PC-3 (cell line): ENCODE results near the gene ENKD1. TPM values are rescaled to one million over a fixed set of nuclear protein-coding genes. Genes with fewer than 3 reads are reported as not detected.

Experiments used
- ATAC-seq: fragments of 200-7000 bp; cut with Tn5 transposase; 2 replicates; pipeline ENCODE4 v1.9.1; 2020; ENCODE audit warnings: mild to moderate bottlenecking, moderate library complexity
- BruUV-seq: library from RNA; stranded (reverse); fragments of 400-500 nt; replicated peaks from 2 replicates; lab custom pipeline; 2021; lab: Mats Ljungman, UMichigan
- CTCF ChIA-PET: fragments of 300-600 bp; sonication (Branson Sonifier 250); formaldehyde crosslinking; loops from one replicate; lab custom pipeline; 2022; ENCODE audit warnings: antibody characterized with exemption; lab: Charles Lee
- POLR2A ChIA-PET: fragments of 300-600 bp; sonication (Branson Sonifier 250); formaldehyde crosslinking; loops from one replicate; lab custom pipeline; 2022; ENCODE audit warnings: antibody characterized with exemption; ENCODE audit not compliant: unreplicated experiment; lab: Charles Lee
- DNase-seq: peaks from one replicate; pipeline ENCODE4 v3.0.0-alpha.2; 2015
- H2AFZ ChIP-seq: fragments of 300-600 bp; sonication (generic); 2 replicates; pipeline ENCODE4 v1.6.0; 2016; ENCODE audit warnings: antibody characterized with exemption, low read length
- H3F3A ChIP-seq: fragments of 300-600 bp; sonication (generic); one replicate; pipeline ENCODE4 v1.6.0; 2017; ENCODE audit warnings: antibody characterized with exemption, low read length, control low read depth, mild to moderate bottlenecking; ENCODE audit not compliant: unreplicated experiment
- H3K27ac ChIP-seq: fragments of 300-600 bp; sonication (generic); 2 replicates; pipeline ENCODE4 v1.5.1; 2016; ENCODE audit warnings: mild to moderate bottlenecking, low read length
- H3K27me3 ChIP-seq: fragments of 300-600 bp; sonication (generic); 2 replicates; pipeline ENCODE4 v1.6.1; 2016; ENCODE audit warnings: low read length, mixed read lengths
- H3K36me3 ChIP-seq: fragments of 300-600 bp; sonication (generic); 2 replicates; pipeline ENCODE4 v1.6.1; 2016; ENCODE audit warnings: low read depth, mixed run types, low read length, mixed read lengths
- H3K4me1 ChIP-seq: fragments of 300-600 bp; sonication (generic); 2 replicates; pipeline ENCODE4 v1.5.1; 2016; ENCODE audit warnings: low read length; ENCODE audit not compliant: insufficient read depth
- H3K4me2 ChIP-seq: fragments of 300-600 bp; sonication (generic); 2 replicates; pipeline ENCODE4 v1.6.0; 2016; ENCODE audit warnings: low read length
- H3K4me3 ChIP-seq: fragments of 300-600 bp; sonication (generic); 2 replicates; pipeline ENCODE4 v1.5.1; 2016; ENCODE audit warnings: mild to moderate bottlenecking, low read length, mixed read lengths
- H3K79me2 ChIP-seq: fragments of 300-600 bp; sonication (generic); 2 replicates; pipeline ENCODE4 v1.6.1; 2017; ENCODE audit warnings: low read length, mixed read lengths
- H3K9ac ChIP-seq: fragments of 300-600 bp; sonication (generic); 2 replicates; pipeline ENCODE4 v1.6.0; 2016; ENCODE audit warnings: mild to moderate bottlenecking, low read length
- H3K9me2 ChIP-seq: fragments of 300-600 bp; sonication (generic); replicated peaks from 2 replicates; pipeline ENCODE4 v1.6.1; 2016; ENCODE audit warnings: mixed run types, low read length, mixed read lengths
- H3K9me3 ChIP-seq: fragments of 300-600 bp; sonication (generic); 2 replicates; pipeline ENCODE4 v1.6.1; 2016; ENCODE audit warnings: low read length, mixed read lengths
- H4K20me1 ChIP-seq: fragments of 300-600 bp; sonication (generic); 2 replicates; pipeline ENCODE4 v1.6.1; 2016; ENCODE audit warnings: low read length, mixed read lengths
- CTCF ChIP-seq: fragments of 300-600 bp; sonication (generic); conservative IDR thresholded peaks from 2 replicates; pipeline ENCODE4 v1.5.1; 2017; ENCODE audit warnings: antibody characterized with exemption, low read depth, mild to moderate bottlenecking, low read length
- EZH2 ChIP-seq: fragments of 300-600 bp; sonication (generic); IDR thresholded peaks from one replicate; pipeline ENCODE4 v1.6.1; 2017; ENCODE audit warnings: antibody characterized with exemption, mild to moderate bottlenecking, low read length; ENCODE audit not compliant: unreplicated experiment
- EZH2phosphoT487 ChIP-seq: fragments of 300-600 bp; sonication (generic); IDR thresholded peaks from 2 replicates; pipeline ENCODE4 v1.6.1; 2018; ENCODE audit warnings: mild to moderate bottlenecking, antibody characterized with exemption, low read length, borderline replicate concordance
- intact Hi-C: fragments of 100-400 bp; cut with micrococcal nuclease; formaldehyde crosslinking; loops from 2 replicates; pipeline ENCODE4 v1.9.0; 2023
- total RNA-seq: library from RNA; depleted of rRNA; stranded (reverse); fragments of >200 nt; gene quantifications from 2 replicates; pipeline ENCODE4 v1.2.3, GENCODE V29; 2014

Gene ENKD1
- total RNA-seq, 1 experiment from 2014 or later = 19.4 TPM

- Histone ChIP-seq H3F3A (no peaks in the 10 kb centered on the region), H3K4me1 (no peaks in the 10 kb centered on the region), H3K9ac (no peak overlapping the region), H2AFZ (no peak overlapping the region), H3K27ac (no peak overlapping the region), H3K4me2 (no peak overlapping the region), H4K20me1 (no peaks in the 10 kb centered on the region), H3K4me3 (no peak overlapping the region), H3K36me3 (peaks cover 17% of the 10 kb centered on the region), H3K9me3 (no peaks in the 10 kb centered on the region), H3K79me2 (no peaks in the 10 kb centered on the region), H3K27me3 (no peaks in the 10 kb centered on the region), H3K9me2 (no peaks in the 10 kb centered on the region)
- ChIA-PET CTCF (no interaction called here), POLR2A (no interaction called here)
- intact Hi-C loops = no loop called here
- ATAC-seq (no peak), DNase-seq (no peak)
- no TSS peak for BruUV-seq
- TF ChIP-seq EZH2phosphoT487 = no peak
- no peak for TF ChIP-seq CTCF
- TF ChIP-seq EZH2 = no peak
Observed at GRCh38 chr16:67632415-67633172, 34.0 kb downstream of the ENKD1 start.

GRCh38 chr16:67628216-67628615 lies 38.3 kb downstream of the ENKD1 start:
- H4K20me1 ChIP-seq = no peaks in the 10 kb centered on the region
- no peaks in the 10 kb centered on the region for H3K9me2 ChIP-seq
- H3F3A ChIP-seq = no peaks in the 10 kb centered on the region
- CTCF ChIA-PET = no interaction called here
- H2AFZ ChIP-seq = no peak overlapping the region
- H3K27me3 ChIP-seq = no peaks in the 10 kb centered on the region
- POLR2A ChIA-PET = no interaction called here
- BruUV-seq = no TSS peak
- ATAC-seq (no peak), DNase-seq (no peak)
- peaks cover 18% of the 10 kb centered on the region for H3K36me3 ChIP-seq
- no peak overlapping the region for H3K27ac ChIP-seq
- H3K9ac ChIP-seq = no peak overlapping the region
- intact Hi-C loops = no loop called here
- no peak for TF ChIP-seq EZH2phosphoT487
- no peak for TF ChIP-seq CTCF
- no peak for TF ChIP-seq EZH2
- H3K4me1 ChIP-seq = no peaks in the 10 kb centered on the region
- H3K4me2 ChIP-seq = no peak overlapping the region
- H3K4me3 ChIP-seq = no peak overlapping the region
- H3K79me2 ChIP-seq = no peaks in the 10 kb centered on the region
- no peaks in the 10 kb centered on the region for H3K9me3 ChIP-seq

- Histone ChIP-seq H3K4me3 (no peak overlapping the region), H3K4me1 (no peaks in the 10 kb centered on the region), H3F3A (no peaks in the 10 kb centered on the region), H3K27me3 (no peaks in the 10 kb centered on the region), H3K4me2 (no peak overlapping the region), H3K9me3 (no peaks in the 10 kb centered on the region), H2AFZ (no peak overlapping the region), H4K20me1 (no peaks in the 10 kb centered on the region), H3K36me3 (peaks cover 41% of the 10 kb centered on the region), H3K9me2 (no peaks in the 10 kb centered on the region), H3K79me2 (peaks cover 7% of the 10 kb centered on the region), H3K27ac (no peak overlapping the region), H3K9ac (no peak overlapping the region)
- DNase-seq = peak; percentile 11
- BruUV-seq = no TSS peak
- CTCF ChIA-PET = no interaction called here
- no peak; the same call in 1 of the 2 replicates for ATAC-seq
- intact Hi-C loops = no loop called here
- TF ChIP-seq EZH2 (no peak), EZH2phosphoT487 (no peak), CTCF (peak; percentile 44)
- POLR2A ChIA-PET = no interaction called here
Observed at GRCh38 chr16:67613808-67614207, 52.7 kb downstream of the ENKD1 start.
